Epithelial cell of esophagus (primary cell): ENCODE measurements around the gene STAB2.
A peak's percentile ranks its signal among the peaks of the same experiment; 100 is the strongest.

Source experiments
- DNase-seq: peaks from one replicate; pipeline ENCODE4 v3.0.0; 2010; ENCODE audit warnings: low read depth
- H3K4me3 ChIP-seq: 2 replicates; pipeline ENCODE4 v1.5.1; 2011; ENCODE audit warnings: mild to moderate bottlenecking, low read length, control low read depth
- TF ChIP-seq, protein P1 (sequence below): IDR thresholded peaks from 2 replicates; pipeline ENCODE4 v1.5.1; 2011; ENCODE audit warnings: low read depth, mild to moderate bottlenecking, low read length, control low read depth, inconsistent platforms; ENCODE audit not compliant: insufficient read depth; ENCODE audit errors: missing control alignments

STAB2 gene

DNA sequence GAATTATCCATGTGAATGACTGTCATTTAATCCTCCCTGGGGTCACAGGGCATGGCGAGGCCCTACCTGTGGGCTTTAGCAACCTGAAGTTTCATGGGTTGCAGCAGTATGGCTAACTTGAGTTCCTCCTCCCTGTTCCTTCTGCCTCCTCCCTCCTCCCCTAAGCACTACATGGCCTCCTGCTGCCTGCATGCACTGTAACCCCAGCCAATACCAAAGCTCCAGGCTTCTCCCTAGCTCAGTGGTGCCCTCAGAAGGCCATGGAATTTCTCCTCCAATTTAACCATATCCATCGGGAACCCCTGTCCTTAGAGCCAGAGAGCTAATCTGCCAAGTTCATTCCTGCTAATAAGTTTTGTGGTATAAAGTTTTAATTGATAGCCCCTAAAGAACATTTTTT lies 158.9 kb downstream of the STAB2 start:
- no peak for DNase-seq
- TF ChIP-seq, protein P1, sequence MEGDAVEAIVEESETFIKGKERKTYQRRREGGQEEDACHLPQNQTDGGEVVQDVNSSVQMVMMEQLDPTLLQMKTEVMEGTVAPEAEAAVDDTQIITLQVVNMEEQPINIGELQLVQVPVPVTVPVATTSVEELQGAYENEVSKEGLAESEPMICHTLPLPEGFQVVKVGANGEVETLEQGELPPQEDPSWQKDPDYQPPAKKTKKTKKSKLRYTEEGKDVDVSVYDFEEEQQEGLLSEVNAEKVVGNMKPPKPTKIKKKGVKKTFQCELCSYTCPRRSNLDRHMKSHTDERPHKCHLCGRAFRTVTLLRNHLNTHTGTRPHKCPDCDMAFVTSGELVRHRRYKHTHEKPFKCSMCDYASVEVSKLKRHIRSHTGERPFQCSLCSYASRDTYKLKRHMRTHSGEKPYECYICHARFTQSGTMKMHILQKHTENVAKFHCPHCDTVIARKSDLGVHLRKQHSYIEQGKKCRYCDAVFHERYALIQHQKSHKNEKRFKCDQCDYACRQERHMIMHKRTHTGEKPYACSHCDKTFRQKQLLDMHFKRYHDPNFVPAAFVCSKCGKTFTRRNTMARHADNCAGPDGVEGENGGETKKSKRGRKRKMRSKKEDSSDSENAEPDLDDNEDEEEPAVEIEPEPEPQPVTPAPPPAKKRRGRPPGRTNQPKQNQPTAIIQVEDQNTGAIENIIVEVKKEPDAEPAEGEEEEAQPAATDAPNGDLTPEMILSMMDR, result no peak
- no peak overlapping the region for H3K4me3 ChIP-seq

GRCh38 chr12:103748002-103748401 lies 160.9 kb downstream of the STAB2 start:
- DNase-seq, result peak; percentile 81
- no peak overlapping the region for H3K4me3 ChIP-seq
- TF ChIP-seq, protein P1, result no peak

- DNase-seq, result no peak
- TF ChIP-seq, protein P1, result no peak
- H3K4me3 ChIP-seq, result no peak overlapping the region
Measured at GRCh38 chr12:103748875-103749274, 161.8 kb downstream of the STAB2 start.

- no peak for DNase-seq
- TF ChIP-seq, protein P1, result peak; percentile 3
- no peak overlapping the region for H3K4me3 ChIP-seq
Measured at GRCh38 chr12:103751171-103751570, 164.1 kb downstream of the STAB2 start.

DNA sequence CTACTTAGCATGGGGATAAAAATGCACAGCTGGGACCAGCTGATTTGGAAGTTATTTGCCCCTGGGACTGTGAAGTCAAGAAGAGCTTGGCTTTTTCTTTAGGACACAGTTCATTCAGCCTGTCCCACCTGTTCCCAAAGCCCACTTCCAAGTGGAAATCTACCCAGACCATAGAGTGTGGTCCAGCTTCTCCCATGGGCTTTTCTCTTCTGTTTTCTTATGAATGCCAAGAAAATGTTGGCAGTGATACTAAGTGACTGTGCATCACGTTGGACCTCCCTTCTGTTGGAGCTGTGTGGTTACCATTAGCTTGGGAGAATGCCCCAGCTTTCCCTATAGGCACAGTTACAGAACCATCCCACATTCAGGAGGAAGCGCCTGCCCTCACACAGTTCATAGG lies 164.5 kb downstream of the STAB2 start:
- TF ChIP-seq, protein P1, result no peak
- DNase-seq, result no peak
- no peak overlapping the region for H3K4me3 ChIP-seq

- DNase-seq, result no peak
- H3K4me3 ChIP-seq, result no peak overlapping the region
- TF ChIP-seq, protein P1, result no peak
Measured at GRCh38 chr12:103755425-103755824, 168.4 kb downstream of the STAB2 start.

DNA sequence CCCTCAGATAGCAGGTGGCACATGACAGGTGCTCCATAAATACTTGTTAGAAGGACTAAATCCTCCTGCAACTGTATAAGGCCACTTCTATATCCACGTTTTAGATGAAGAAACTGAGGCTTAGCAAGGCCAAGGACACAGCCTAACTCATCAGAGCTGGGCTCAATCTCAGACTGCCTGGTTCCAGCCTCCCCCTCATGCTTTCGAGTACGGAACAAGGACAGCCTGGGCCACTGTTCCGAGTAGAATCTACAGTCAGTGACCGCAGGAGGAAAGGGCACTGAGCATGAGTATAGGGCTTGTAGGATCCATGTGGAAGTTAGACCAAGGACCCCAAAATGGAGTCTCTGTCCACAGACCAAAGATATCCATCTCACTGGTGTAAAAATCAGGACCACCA lies 169.4 kb downstream of the STAB2 start:
- TF ChIP-seq, protein P1, result no peak
- DNase-seq, result no peak

More for the DNA sequence above, 169.4 kb downstream of the STAB2 start:
- H3K4me3 ChIP-seq, result no peak overlapping the region
